Measurements from ENCODE around the gene TAB3.

- TF ChIP-seq EZH2 (IDR thresholded peaks at IDR 0.05) (no peak), EZH2phosphoT487 (IDR thresholded peaks at IDR 0.05) (no peak)
- TF ChIP-seq, protein P1, sequence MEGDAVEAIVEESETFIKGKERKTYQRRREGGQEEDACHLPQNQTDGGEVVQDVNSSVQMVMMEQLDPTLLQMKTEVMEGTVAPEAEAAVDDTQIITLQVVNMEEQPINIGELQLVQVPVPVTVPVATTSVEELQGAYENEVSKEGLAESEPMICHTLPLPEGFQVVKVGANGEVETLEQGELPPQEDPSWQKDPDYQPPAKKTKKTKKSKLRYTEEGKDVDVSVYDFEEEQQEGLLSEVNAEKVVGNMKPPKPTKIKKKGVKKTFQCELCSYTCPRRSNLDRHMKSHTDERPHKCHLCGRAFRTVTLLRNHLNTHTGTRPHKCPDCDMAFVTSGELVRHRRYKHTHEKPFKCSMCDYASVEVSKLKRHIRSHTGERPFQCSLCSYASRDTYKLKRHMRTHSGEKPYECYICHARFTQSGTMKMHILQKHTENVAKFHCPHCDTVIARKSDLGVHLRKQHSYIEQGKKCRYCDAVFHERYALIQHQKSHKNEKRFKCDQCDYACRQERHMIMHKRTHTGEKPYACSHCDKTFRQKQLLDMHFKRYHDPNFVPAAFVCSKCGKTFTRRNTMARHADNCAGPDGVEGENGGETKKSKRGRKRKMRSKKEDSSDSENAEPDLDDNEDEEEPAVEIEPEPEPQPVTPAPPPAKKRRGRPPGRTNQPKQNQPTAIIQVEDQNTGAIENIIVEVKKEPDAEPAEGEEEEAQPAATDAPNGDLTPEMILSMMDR (IDR thresholded peaks at IDR 0.05), result no peak
Observed at GRCh38 chrX:30918480-30918879, 29.4 kb upstream of the TAB3 start.
